ENCODE results near the gene LTBP1.
"Not testable (repeated sequence)": the region's sequence is repeated elsewhere in the genome, so short reads cannot be mapped to it uniquely, and the experiment has no call there.

The LTBP1 gene

GRCh38 chr2:32946314-32947075 lies at the start of gene LTBP1:
Gene LTBP1, plus strand, starts transcription at chr2:32946953. Its CDS starts 372 bp downstream, at chr2:32947325.
- peak; percentile 32 to 44 for DNase-seq (ENCODE audit: low read depth in 2 of 2)

- DNase-seq (ENCODE audit: low read depth in 2 of 2): no peak
Measured at GRCh38 chr2:32900246-32900973, 46.3 kb upstream of the LTBP1 start.

- DNase-seq (ENCODE audit: low read depth in 2 of 2): no peak
Measured at GRCh38 chr2:32901313-32901712, 45.4 kb upstream of the LTBP1 start.

GRCh38 chr2:32902174-32902573 lies 44.6 kb upstream of the LTBP1 start:
- no peak for DNase-seq (ENCODE audit: low read depth in 2 of 2)

GRCh38 chr2:32902986-32903385 lies 43.8 kb upstream of the LTBP1 start:
- no peak for DNase-seq (ENCODE audit: low read depth in 2 of 2)

GRCh38 chr2:32904074-32904473 lies 42.7 kb upstream of the LTBP1 start:
- DNase-seq (ENCODE audit: low read depth in 2 of 2): no peak

GRCh38 chr2:32904751-32905150 lies 42.0 kb upstream of the LTBP1 start:
- no peak for DNase-seq (ENCODE audit: low read depth in 2 of 2)

- DNase-seq (ENCODE audit: low read depth in 2 of 2): no peak
Measured at GRCh38 chr2:32905270-32905669, 41.5 kb upstream of the LTBP1 start.

- DNase-seq (ENCODE audit: low read depth in 2 of 2): no peak
Measured at GRCh38 chr2:32910883-32911598, 35.7 kb upstream of the LTBP1 start.

GRCh38 chr2:32915694-32916093 lies 31.1 kb upstream of the LTBP1 start:
- no peak for DNase-seq (ENCODE audit: low read depth in 2 of 2)

- DNase-seq (ENCODE audit: low read depth in 2 of 2): no peak
Measured at GRCh38 chr2:32918774-32919173, 28.0 kb upstream of the LTBP1 start.

GRCh38 chr2:32919901-32920300 lies 26.9 kb upstream of the LTBP1 start:
- DNase-seq (ENCODE audit: low read depth in 2 of 2): not testable (repeated sequence)

GRCh38 chr2:32921486-32921885 lies 25.3 kb upstream of the LTBP1 start:
- DNase-seq (ENCODE audit: low read depth in 2 of 2): not testable (repeated sequence)

- DNase-seq (ENCODE audit: low read depth in 2 of 2): no peak
Measured at GRCh38 chr2:32922501-32922900, 24.3 kb upstream of the LTBP1 start.

- DNase-seq (ENCODE audit: low read depth in 2 of 2): no peak
Measured at GRCh38 chr2:32923109-32923508, 23.6 kb upstream of the LTBP1 start.

GRCh38 chr2:32925283-32925815 lies 21.4 kb upstream of the LTBP1 start:
- DNase-seq (ENCODE audit: low read depth in 2 of 2): no peak

- DNase-seq (ENCODE audit: low read depth in 2 of 2): no peak
Measured at GRCh38 chr2:32925976-32926707, 20.6 kb upstream of the LTBP1 start.

- DNase-seq (ENCODE audit: low read depth in 2 of 2): no peak
Measured at GRCh38 chr2:32926708-32927084, 20.1 kb upstream of the LTBP1 start.

- no peak for DNase-seq (ENCODE audit: low read depth in 2 of 2)
Measured at GRCh38 chr2:32930436-32930835, 16.3 kb upstream of the LTBP1 start.

GRCh38 chr2:32931519-32931918 lies 15.2 kb upstream of the LTBP1 start:
- DNase-seq (ENCODE audit: low read depth in 2 of 2): no peak

GRCh38 chr2:32931945-32932709 lies 14.6 kb upstream of the LTBP1 start:
- no peak for DNase-seq (ENCODE audit: low read depth in 2 of 2)
